Esophagus muscularis mucosa (tissue), 4 donors: Measurements from ENCODE around the gene LIFR.

Source experiments
- CTCF ChIP-seq, 3 experiments: fragments of 200-600 bp in 2 of 3; fragments of 450-650 bp in 1 of 3; sonication (generic) in 2 of 3; IDR thresholded peaks; one replicate each; pipeline ENCODE4 v1.5.1; 2017 to 2019; ENCODE audit warnings: antibody characterized with exemption in 3 of 3, mild to moderate bottlenecking in 2 of 3, moderate library complexity in 1 of 3
- EP300 ChIP-seq: sonication (generic); formaldehyde crosslinking; IDR thresholded peaks from one replicate; pipeline ENCODE4 v1.6.1; 2017; ENCODE audit warnings: antibody characterized with exemption
- POLR2A ChIP-seq: fragments of 450-650 bp; IDR thresholded peaks from one replicate; pipeline ENCODE4 v1.6.1; 2017; ENCODE audit warnings: antibody characterized with exemption, moderate library complexity, mild to moderate bottlenecking, low read depth
- POLR2AphosphoS5 ChIP-seq, 2 donors: sonication (generic); formaldehyde crosslinking; IDR thresholded peaks; one replicate each; pipeline ENCODE4 v1.6.1; 2017; ENCODE audit warnings: antibody characterized with exemption in 2 of 2

GRCh38 chr5:38458174-38458573, 98.3 kb downstream of the LIFR start:
- TF ChIP-seq POLR2A = no peak
- no peak for TF ChIP-seq CTCF (IDR thresholded peaks at IDR 0.05)
- TF ChIP-seq POLR2AphosphoS5 (IDR thresholded peaks at IDR 0.05) = no peak
- TF ChIP-seq EP300 = no peak
